Measurements from ENCODE around the gene SERPINF2.
"Not testable (repeated sequence)": the region's sequence is repeated elsewhere in the genome, so short reads cannot be mapped to it uniquely, and the experiment has no call there.

The SERPINF2 gene

DNA sequence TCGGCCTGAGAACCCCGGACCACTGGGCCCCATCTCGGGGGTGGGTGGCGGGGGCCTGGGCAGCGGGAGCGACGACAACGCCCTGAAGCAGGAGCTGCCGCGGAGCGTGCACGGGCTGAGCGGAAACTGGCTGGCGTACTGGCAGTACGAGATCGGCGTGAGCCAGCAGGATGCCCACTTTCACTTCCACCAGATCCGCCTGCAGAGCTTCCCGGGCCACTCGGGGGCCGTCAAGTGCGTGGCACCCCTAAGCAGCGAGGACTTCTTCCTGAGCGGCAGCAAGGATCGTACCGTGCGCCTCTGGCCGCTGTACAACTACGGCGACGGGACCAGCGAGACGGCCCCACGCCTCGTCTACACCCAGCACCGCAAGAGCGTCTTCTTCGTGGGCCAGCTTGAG is 8.9 kb upstream of the SERPINF2 start:
- in situ Hi-C loops (cut with MboI; ENCODE audit: low sequenced_read_pairs), result no loop called here

- in situ Hi-C loops (cut with MboI; ENCODE audit: low sequenced_read_pairs), result no loop called here
These were observed 7.3 kb upstream of the SERPINF2 start for GRCh38 chr17:1735418-1735817.

- in situ Hi-C loops (cut with MboI; ENCODE audit: low sequenced_read_pairs), result no loop called here
These were observed 6.8 kb upstream of the SERPINF2 start for GRCh38 chr17:1735834-1736347.

- in situ Hi-C loops (cut with MboI; ENCODE audit: low sequenced_read_pairs), result no loop called here
These were observed 6.1 kb upstream of the SERPINF2 start for GRCh38 chr17:1736348-1737281.

DNA sequence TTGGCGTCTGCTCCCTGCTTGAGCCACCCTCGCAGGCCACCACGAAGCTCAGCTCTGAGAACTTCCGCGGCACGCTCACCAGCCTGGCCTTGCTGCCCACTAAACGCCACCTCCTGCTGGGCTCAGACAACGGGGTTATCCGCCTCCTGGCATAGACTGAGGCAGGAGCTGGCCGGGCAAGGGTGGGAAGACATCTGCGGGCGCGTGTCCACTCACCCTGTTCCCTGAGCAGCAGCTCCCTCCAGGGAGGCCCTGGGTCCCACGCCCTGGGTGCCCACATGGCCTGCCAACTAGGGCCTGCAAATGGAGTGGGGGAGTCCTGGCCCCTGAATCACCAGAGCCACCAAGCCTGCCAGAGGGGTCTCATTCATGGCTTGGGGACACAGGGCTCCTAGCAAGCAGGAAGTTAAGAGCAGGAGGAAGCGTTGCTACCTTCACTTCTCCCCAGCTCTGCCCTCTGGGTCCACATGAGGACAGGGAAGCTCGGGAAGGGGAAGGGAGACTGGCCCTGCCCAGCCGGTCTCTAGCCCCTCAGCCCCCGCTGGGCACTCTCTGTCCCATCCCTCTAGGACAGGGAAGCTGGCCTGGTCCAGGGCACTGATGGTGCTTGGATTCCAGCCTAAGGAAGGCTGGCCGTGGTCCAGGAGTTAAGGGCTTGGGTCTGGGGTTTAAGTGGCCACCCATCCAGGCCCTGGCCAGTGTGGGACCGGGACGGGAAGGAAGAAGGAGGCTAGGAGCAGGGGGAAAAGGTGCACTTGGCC is 5.0 kb upstream of the SERPINF2 start:
- in situ Hi-C loops (cut with MboI; ENCODE audit: low sequenced_read_pairs), result no loop called here

DNA sequence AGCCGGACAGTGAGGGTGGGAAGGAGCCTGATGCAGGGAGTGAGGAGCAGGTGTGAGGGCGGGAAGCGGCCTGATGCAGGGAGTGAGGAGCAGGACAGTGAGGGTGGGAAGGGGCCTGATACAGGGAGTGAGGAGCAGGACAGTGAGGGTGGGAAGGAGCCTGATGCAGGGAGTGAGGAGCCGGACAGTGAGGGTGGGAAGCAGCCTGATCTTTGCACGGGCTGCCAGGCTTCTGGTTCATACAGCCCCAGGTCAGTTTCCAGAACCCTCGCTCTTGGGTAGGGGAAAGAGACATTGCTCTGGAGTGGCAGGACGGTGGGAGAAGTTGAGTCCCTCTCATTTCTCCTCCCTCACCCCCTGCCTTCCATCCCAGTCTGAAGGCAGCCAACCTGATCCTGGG is 772 bp upstream of the SERPINF2 start:
- in situ Hi-C loops (cut with MboI; ENCODE audit: low sequenced_read_pairs), result not testable (repeated sequence)

DNA sequence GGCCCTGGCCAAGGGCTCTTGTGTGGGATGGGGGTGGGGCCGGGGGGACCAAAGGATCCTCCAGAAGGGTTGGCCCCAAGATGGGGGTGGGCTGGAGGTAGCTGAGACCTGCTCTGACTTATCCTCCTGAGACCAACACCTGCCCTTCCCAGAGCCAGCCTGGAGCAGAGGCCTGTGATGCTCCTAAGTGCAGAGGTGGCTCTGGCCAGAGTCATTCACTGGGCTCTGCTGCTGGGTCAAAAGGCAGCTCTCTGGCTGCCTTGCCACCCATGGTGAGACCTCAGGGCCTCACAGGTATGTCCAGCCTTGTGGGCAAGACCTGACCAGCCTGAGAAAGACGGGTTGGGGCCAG is 393 bp downstream of the SERPINF2 start:
- in situ Hi-C loops (cut with MboI; ENCODE audit: low sequenced_read_pairs), result no loop called here

DNA sequence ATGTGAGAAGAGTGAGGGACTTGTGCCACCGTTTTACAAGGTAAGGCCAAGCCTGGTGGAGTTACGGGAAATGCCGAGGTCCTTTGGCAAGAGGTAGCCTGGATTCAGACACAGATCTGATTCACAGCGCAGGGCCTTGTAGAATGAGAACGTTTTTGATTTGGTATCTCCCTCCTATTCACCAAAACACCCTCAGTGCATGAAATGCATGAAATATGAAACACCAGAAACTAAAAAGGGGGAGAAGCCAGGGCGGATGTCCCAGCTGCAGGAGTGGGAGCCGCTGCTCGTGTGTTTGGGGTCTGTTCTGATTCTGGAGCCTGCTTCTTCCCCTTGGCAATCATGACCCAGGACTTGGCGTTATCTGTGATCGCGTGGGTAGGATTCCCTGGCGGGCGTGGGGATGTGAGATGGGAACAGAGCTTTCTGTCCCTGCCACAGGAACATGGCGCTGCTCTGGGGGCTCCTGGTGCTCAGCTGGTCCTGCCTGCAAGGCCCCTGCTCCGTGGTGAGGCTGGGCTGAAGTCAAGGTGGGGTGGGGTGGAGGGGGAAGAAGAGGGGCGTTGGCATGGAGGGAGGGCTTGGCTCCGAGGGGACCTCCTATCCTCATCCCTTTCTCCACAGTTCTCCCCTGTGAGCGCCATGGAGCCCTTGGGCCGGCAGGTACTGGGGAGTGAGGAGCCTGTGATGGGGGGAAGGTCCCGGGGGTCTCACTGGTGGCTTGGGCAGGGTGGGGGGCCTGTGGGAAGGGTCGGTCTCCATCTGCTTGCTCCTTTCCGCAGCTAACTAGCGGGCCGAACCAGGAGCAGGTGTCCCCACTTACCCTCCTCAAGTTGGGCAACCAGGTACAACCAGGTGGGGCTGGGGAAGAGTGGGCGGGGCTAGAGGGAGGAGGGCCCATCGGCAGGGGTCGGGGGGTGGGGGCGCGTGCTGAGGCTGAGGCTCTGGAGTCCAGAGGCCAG is 2.2 kb downstream of the SERPINF2 start:
- in situ Hi-C loops (cut with MboI; ENCODE audit: low sequenced_read_pairs), result no loop called here

DNA sequence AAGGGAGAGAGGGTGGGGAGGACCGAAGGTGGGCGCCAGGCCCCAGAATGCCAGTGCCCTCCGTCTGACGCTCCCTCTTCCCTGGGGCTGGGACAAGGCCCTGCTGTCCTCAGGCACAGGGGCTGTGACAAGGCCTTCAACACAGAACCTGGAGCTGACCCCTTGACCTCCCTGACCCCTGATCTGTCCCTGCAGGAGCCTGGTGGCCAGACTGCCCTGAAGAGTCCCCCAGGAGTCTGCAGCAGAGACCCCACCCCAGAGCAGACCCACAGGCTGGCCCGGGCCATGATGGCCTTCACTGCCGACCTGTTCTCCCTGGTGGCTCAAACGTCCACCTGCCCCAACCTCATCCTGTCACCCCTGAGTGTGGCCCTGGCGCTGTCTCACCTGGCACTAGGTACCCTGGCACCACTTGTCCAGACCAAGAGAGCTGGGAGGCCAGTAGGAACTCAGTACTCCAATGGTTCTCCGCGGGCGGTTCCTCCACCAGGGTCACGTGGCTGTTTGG is 2.9 kb downstream of the SERPINF2 start:
- in situ Hi-C loops (cut with MboI; ENCODE audit: low sequenced_read_pairs), result no loop called here

DNA sequence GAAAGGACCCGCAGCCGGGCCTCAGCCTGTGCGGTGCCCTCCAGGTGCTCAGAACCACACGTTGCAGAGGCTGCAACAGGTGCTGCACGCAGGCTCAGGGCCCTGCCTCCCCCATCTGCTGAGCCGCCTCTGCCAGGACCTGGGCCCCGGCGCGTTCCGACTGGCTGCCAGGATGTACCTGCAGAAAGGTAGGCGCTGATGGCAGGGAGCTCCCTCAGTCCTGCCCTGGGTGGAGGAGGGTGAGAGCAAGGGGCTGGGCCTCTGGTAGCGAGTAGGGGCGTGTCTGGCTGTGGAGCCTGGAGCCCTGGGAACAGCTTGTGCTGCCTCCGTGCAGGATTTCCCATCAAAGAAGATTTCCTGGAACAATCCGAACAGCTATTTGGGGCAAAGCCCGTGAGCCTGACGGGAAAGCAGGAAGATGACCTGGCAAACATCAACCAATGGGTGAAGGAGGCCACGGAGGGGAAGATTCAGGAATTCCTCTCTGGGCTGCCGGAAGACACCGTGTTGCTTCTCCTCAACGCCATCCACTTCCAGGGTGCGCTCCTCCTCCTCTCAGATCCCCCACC is 4.4 kb downstream of the SERPINF2 start:
- in situ Hi-C loops (cut with MboI; ENCODE audit: low sequenced_read_pairs), result no loop called here

- in situ Hi-C loops (cut with MboI; ENCODE audit: low sequenced_read_pairs), result no loop called here
These were observed 8.0 kb downstream of the SERPINF2 start for GRCh38 chr17:1750628-1751027.

DNA sequence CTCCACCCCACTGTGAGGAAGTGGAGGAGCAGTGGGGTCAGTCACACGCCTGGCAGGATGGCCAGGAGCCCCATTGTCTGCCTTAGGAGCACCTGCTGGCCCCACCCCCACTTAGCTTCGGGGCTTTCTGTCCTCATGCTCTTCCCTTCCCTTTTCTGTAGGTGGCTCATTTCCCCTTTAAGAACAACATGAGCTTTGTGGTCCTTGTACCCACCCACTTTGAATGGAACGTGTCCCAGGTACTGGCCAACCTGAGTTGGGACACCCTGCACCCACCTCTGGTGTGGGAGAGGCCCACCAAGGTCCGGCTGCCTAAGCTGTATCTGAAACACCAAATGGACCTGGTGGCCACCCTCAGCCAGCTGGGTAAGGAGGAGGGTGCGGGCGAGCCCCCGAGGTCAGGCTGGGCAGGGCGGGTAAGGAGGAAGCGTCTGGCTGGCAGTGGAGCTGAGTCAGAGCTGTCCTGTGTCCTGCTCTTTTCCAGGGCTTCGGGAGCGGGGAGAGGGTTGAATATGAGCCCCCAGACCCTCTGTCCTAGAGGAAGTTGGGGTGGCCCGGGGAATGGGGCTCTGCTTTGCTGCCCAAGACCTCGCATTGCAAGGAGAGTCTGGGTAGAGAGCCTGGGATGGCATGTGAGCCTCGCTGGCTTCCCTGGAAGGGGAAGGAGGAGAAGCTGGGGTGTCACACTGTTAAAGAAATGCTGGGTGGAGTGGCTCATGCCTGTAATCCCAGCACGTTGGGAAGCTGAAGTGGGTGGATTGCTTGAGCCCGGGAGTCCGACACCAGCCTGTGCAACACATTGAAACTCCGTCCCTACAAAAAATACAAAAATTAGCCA is 10.0 kb downstream of the SERPINF2 start:
- in situ Hi-C loops (cut with MboI; ENCODE audit: low sequenced_read_pairs), result no loop called here

DNA sequence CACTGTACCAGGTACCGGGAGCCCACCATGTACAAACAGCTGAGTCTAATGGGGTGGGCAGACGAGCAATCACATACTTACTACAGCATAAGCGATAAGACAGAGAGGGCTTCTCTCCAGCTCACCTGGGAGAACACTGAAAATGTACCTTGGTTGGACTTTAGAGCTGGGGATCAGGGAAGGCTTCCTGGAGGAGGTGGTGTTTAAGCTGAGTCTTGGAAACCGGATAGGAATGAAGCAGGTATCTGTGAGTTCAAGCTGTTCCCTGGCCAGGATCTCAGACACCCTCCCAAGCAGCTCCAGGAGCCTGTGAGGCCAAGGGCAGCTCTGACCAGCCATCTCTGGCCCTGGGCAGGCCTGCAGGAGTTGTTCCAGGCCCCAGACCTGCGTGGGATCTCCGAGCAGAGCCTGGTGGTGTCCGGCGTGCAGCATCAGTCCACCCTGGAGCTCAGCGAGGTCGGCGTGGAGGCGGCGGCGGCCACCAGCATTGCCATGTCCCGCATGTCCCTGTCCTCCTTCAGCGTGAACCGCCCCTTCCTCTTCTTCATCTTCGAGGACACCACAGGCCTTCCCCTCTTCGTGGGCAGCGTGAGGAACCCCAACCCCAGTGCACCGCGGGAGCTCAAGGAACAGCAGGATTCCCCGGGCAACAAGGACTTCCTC is 11.2 kb downstream of the SERPINF2 start:
- in situ Hi-C loops (cut with MboI; ENCODE audit: low sequenced_read_pairs), result no loop called here

- in situ Hi-C loops (cut with MboI; ENCODE audit: low sequenced_read_pairs), result no loop called here
These were observed 11.9 kb downstream of the SERPINF2 start for GRCh38 chr17:1754430-1755112.

DNA sequence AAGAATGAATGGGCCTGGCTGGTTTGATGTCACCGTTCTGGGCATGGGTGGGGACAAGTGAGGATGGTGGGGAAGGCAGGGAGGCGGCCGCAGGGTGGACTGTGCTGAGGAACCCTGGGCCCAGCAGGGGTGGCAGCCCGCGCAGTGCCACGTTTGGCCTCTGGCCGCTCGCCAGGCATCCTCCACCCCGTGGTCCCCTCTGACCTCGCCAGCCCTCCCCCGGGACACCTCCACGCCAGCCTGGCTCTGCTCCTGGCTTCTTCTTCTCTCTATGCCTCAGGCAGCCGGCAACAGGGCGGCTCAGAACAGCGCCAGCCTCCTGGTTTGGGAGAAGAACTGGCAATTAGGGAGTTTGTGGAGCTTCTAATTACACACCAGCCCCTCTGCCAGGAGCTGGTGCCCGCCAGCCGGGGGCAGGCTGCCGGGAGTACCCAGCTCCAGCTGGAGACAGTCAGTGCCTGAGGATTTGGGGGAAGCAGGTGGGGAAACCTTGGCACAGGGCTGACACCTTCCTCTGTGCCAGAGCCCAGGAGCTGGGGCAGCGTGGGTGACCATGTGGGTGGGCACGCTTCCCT is 12.7 kb downstream of the SERPINF2 start:
- in situ Hi-C loops (cut with MboI; ENCODE audit: low sequenced_read_pairs), result no loop called here

GRCh38 chr17:1755827-1756262 is 13.2 kb downstream of the SERPINF2 start:
- in situ Hi-C loops (cut with MboI; ENCODE audit: low sequenced_read_pairs), result no loop called here

DNA sequence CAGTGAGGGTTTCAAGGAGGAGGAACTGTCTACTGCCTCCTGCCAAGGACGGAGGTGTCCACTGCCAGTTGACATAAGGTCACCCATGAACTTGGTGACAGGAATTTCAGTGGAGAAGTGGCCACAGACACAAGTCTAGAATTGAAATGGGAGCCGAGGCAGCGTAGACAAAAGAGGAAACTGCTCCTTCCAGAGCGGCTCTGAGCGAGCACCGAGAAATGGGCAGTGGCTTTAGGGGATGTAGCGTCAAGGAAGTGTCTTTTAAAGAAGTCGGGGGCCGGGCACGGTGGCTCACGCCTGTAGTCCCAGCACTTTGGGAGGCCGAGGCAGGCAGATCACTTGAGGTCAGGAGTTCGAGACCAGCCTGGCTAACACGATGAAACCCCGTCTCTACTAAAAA is 16.1 kb downstream of the SERPINF2 start:
- in situ Hi-C loops (cut with MboI; ENCODE audit: low sequenced_read_pairs), result no loop called here

DNA sequence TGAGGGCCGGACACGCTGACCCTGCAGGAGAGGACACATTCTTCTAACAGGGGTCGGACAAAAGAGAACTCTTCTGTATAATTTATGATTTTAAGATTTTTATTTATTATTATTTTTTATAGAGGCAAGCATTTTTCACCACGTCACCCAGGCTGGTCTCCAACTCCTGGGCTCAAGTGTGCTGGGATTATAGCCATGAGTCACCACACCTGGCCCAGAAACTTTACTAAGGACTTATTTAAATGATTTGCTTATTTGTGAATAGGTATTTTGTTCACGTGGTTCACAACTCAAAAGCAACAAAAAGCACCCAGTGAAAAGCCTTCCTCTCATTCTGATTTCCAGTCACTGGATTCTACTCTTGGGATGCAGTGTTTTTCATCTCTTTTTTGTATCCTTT is 16.9 kb downstream of the SERPINF2 start:
- in situ Hi-C loops (cut with MboI; ENCODE audit: low sequenced_read_pairs), result no loop called here
